Trophoblast cell (in vitro differentiated cells and primary cell): Measurements from ENCODE around the gene CEP170.

ENCODE experiments used
- DNase-seq, 2 donors: peaks; one replicate each; pipeline ENCODE4 v3.0.0-alpha.2; 2016
- H2AFZ ChIP-seq: 2 replicates; pipeline ENCODE4 v1.6.1; 2013; ENCODE audit warnings: low read length, moderate library complexity, mild to moderate bottlenecking; ENCODE audit not compliant: insufficient read depth, poor library complexity
- H2AK5ac ChIP-seq: 2 replicates; pipeline ENCODE4 v1.6.1; 2013; ENCODE audit warnings: mild to moderate bottlenecking, low read length
- H2BK120ac ChIP-seq: 2 replicates; pipeline ENCODE4 v1.6.1; 2013; ENCODE audit warnings: low read length, mild to moderate bottlenecking, moderate library complexity; ENCODE audit not compliant: insufficient read depth, poor library complexity
- H2BK12ac ChIP-seq: 2 replicates; pipeline ENCODE4 v1.6.1; 2013; ENCODE audit warnings: mild to moderate bottlenecking, low read length, moderate library complexity
- H2BK5ac ChIP-seq: 2 replicates; pipeline ENCODE4 v1.6.1; 2013; ENCODE audit warnings: low read length, low read depth, moderate library complexity, mild to moderate bottlenecking; ENCODE audit not compliant: poor library complexity
- H3K14ac ChIP-seq: 2 replicates; pipeline ENCODE4 v1.6.1; 2013; ENCODE audit warnings: mild to moderate bottlenecking, low read length
- H3K18ac ChIP-seq: 2 replicates; pipeline ENCODE4 v1.6.1; 2013; ENCODE audit warnings: mild to moderate bottlenecking, low read length
- H3K23ac ChIP-seq: 2 replicates; pipeline ENCODE4 v1.6.1; 2013; ENCODE audit warnings: low read length
- H3K27ac ChIP-seq: 2 replicates; pipeline ENCODE4 v1.5.1; 2013; ENCODE audit warnings: low read depth, mild to moderate bottlenecking, inconsistent platforms, low read length, moderate library complexity
- H3K27me3 ChIP-seq: 2 replicates; pipeline ENCODE4 v1.6.1; 2013; ENCODE audit warnings: inconsistent platforms, mild to moderate bottlenecking, low read length, moderate library complexity; ENCODE audit not compliant: insufficient read depth
- H3K36me3 ChIP-seq, 2 experiments: 1 replicate in 1 of 2; 2 replicates in 1 of 2; pipeline ENCODE4 v1.6.1; 2013; ENCODE audit warnings: low read length in 2 of 2, mild to moderate bottlenecking in 2 of 2, moderate library complexity in 1 of 2; ENCODE audit not compliant: insufficient read depth in 2 of 2, control insufficient read depth in 1 of 2
- H3K4ac ChIP-seq: 2 replicates; pipeline ENCODE4 v1.6.1; 2013; ENCODE audit warnings: low read depth, mild to moderate bottlenecking, low read length, moderate library complexity
- H3K4me1 ChIP-seq, 2 experiments: 1 replicate in 1 of 2; 2 replicates in 1 of 2; pipeline ENCODE4 v1.6.1; 2013; ENCODE audit warnings: low read length in 2 of 2, mild to moderate bottlenecking in 2 of 2, moderate library complexity in 1 of 2; ENCODE audit not compliant: insufficient read depth in 2 of 2, control insufficient read depth in 1 of 2
- H3K4me2 ChIP-seq: 2 replicates; pipeline ENCODE4 v1.6.1; 2013; ENCODE audit warnings: inconsistent platforms, mild to moderate bottlenecking, low read length, moderate library complexity
- H3K4me3 ChIP-seq: 2 replicates; pipeline ENCODE4 v1.5.1; 2013; ENCODE audit warnings: mild to moderate bottlenecking, low read depth, low read length, inconsistent platforms
- H3K79me1 ChIP-seq: one replicate; pipeline ENCODE4 v1.6.1; 2013; ENCODE audit warnings: low read length
- H3K79me2 ChIP-seq: 2 replicates; pipeline ENCODE4 v1.6.1; 2013; ENCODE audit warnings: low read length, mild to moderate bottlenecking; ENCODE audit not compliant: control insufficient read depth, insufficient read depth, poor library complexity
- H3K9ac ChIP-seq: 2 replicates; pipeline ENCODE4 v1.6.1; 2013; ENCODE audit warnings: mild to moderate bottlenecking, low read length
- H3K9me3 ChIP-seq: 2 replicates; pipeline ENCODE4 v1.6.1; 2013; ENCODE audit warnings: low read depth, mild to moderate bottlenecking, control low read depth, inconsistent platforms, low read length; ENCODE audit not compliant: insufficient read depth
- H4K12ac ChIP-seq: 2 replicates; pipeline ENCODE4 v1.6.1; 2013; ENCODE audit warnings: low read depth, mild to moderate bottlenecking, low read length, moderate library complexity
- H4K8ac ChIP-seq: 2 replicates; pipeline ENCODE4 v1.6.1; 2013; ENCODE audit warnings: low read depth, mild to moderate bottlenecking, low read length, moderate library complexity
- H4K91ac ChIP-seq: one replicate; pipeline ENCODE4 v1.6.1; 2013; ENCODE audit warnings: low read depth, mild to moderate bottlenecking, low read length, moderate library complexity
- WGBS: extraction: QIAGEN DNeasy Blood & Tissue Kit; methylation state at CpG from one replicate; pipeline ENCODE4 v1.1.7; 2013; ENCODE audit warnings: missing lambda C conversion rate; ENCODE audit not compliant: insufficient read length, insufficient coverage; ENCODE audit errors: extremely low coverage; 5-methylcytosine and 5-hydroxymethylcytosine counted together

The CEP170 gene

GRCh38 chr1:243236604-243237252 is 18.4 kb downstream of the CEP170 start:
- Histone ChIP-seq H3K27ac (peak overlapping the region; percentile 4), H3K4me1 (no peaks in the 10 kb centered on the region), H3K4me2 (no peak overlapping the region), H3K27me3 (no peaks in the 10 kb centered on the region), H2BK12ac (no peak overlapping the region), H3K36me3 (peaks cover 3 to 4% of the 10 kb centered on the region in 2 experiments), H2BK5ac (no peak overlapping the region), H4K12ac (no peak overlapping the region), H4K91ac (no peak overlapping the region), H3K18ac (no peak overlapping the region), H3K9me3 (peaks cover 3% of the 10 kb centered on the region), H3K79me1 (no peaks in the 10 kb centered on the region), H3K4ac (no peak overlapping the region), H3K79me2 (peaks cover 3% of the 10 kb centered on the region), H3K14ac (no peak overlapping the region), H2AFZ (no peak overlapping the region), H4K8ac (no peak overlapping the region), H3K9ac (no peak overlapping the region), H3K4me3 (no peak overlapping the region), H2AK5ac (no peak overlapping the region), H3K23ac (no peak overlapping the region), H2BK120ac (no peak overlapping the region)
- no CpG with 5 or more reads among the region's 4 CpGs for WGBS
- DNase-seq: no peak

DNA sequence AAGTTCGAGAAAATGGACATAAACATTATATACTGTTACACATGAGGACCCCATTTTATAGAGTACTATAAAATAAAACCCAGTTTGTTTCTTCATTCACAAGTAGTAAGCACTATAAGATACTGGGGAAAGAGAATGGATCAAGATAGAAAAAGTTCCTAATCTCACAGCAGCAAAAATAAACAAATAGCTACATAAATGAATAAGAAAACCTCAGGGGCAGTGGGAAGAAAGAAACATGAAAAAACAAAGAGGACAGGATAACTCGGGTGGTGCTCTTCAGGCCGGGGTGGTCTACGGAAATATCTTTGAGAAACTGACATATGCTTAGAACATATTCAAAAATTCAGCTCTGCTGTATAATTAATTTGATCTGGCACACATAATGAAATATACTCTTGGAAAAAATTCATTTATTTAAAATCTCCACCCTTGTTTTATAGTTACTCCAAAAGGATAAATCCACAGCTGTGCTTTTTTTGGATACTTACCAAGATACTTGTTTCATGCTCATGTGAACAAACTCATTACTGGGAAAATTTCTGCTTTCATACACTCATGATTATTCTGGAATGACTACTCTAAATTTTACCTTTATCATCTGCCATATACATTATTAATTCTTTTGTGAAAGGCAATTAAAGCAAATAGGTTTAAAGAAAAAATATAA is 20.0 kb downstream of the CEP170 start:
- no peak overlapping the region for H3K9ac ChIP-seq
- H3K4me2 ChIP-seq: no peak overlapping the region
- no peak overlapping the region for H2AFZ ChIP-seq
- no peak overlapping the region for H3K4ac ChIP-seq
- H3K4me1 ChIP-seq: no peaks in the 10 kb centered on the region
- peaks cover 3% of the 10 kb centered on the region for H3K79me2 ChIP-seq
- H3K14ac ChIP-seq: no peak overlapping the region
- no peak overlapping the region for H4K12ac ChIP-seq
- peaks cover 3 to 4% of the 10 kb centered on the region in 2 experiments for H3K36me3 ChIP-seq
- no CpG with 5 or more reads among the region's 4 CpGs for WGBS
- no peak for DNase-seq
- no peak overlapping the region for H3K4me3 ChIP-seq
- H3K23ac ChIP-seq: no peak overlapping the region
- H3K9me3 ChIP-seq: peaks cover 3% of the 10 kb centered on the region
- no peak overlapping the region for H2BK5ac ChIP-seq
- H2BK120ac ChIP-seq: no peak overlapping the region
- H3K18ac ChIP-seq: no peak overlapping the region
- H3K27me3 ChIP-seq: no peaks in the 10 kb centered on the region
- no peak overlapping the region for H2AK5ac ChIP-seq
- H4K91ac ChIP-seq: no peak overlapping the region
- no peak overlapping the region for H4K8ac ChIP-seq
- H2BK12ac ChIP-seq: no peak overlapping the region
- H3K79me1 ChIP-seq: no peaks in the 10 kb centered on the region
- H3K27ac ChIP-seq: no peak overlapping the region

DNA sequence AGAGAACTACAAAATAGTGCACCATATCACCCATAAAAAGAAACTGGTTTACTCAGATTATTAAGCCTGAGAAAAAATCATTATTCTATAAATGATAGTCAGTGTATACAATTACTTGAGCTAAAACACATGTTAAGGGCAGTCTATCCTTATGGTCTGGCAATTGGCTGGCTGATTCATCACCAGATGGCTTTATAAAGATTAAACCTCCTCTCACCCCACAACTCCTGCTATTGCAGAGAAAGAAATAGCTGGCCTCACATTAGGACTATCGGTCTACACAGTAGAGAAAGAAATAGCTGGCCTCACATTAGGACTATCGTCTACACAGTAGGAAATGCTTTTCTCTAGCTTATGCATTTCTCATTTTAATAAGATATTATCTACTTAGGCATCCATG is 21.2 kb downstream of the CEP170 start:
- WGBS: no CpG with 5 or more reads among the region's 2 CpGs
- no peak overlapping the region for H3K4me2 ChIP-seq
- H3K36me3 ChIP-seq: peaks cover 4 to 5% of the 10 kb centered on the region in 2 experiments
- H3K79me1 ChIP-seq: no peaks in the 10 kb centered on the region
- H2BK120ac ChIP-seq: no peak overlapping the region
- H2AK5ac ChIP-seq: no peak overlapping the region
- peaks cover 5% of the 10 kb centered on the region for H3K79me2 ChIP-seq
- H2BK12ac ChIP-seq: no peak overlapping the region
- peaks cover 4% of the 10 kb centered on the region for H3K9me3 ChIP-seq
- no peak overlapping the region for H4K12ac ChIP-seq
- H3K18ac ChIP-seq: no peak overlapping the region
- no peak for DNase-seq
- H3K9ac ChIP-seq: no peak overlapping the region
- H2AFZ ChIP-seq: no peak overlapping the region
- H3K27me3 ChIP-seq: no peaks in the 10 kb centered on the region
- H3K27ac ChIP-seq: no peak overlapping the region
- no peak overlapping the region for H3K14ac ChIP-seq
- H3K4ac ChIP-seq: peak overlapping the region; percentile 62
- no peak overlapping the region for H3K23ac ChIP-seq
- H3K4me3 ChIP-seq: no peak overlapping the region
- H3K4me1 ChIP-seq: peaks cover 0 to 2% of the 10 kb centered on the region in 2 experiments
- no peak overlapping the region for H2BK5ac ChIP-seq
- no peak overlapping the region for H4K91ac ChIP-seq
- no peak overlapping the region for H4K8ac ChIP-seq

- H3K9me3 ChIP-seq: peaks cover 4% of the 10 kb centered on the region
- no peak overlapping the region for H2AK5ac ChIP-seq
- peaks cover 2% of the 10 kb centered on the region for H3K79me2 ChIP-seq
- H4K8ac ChIP-seq: no peak overlapping the region
- H4K91ac ChIP-seq: no peak overlapping the region
- H3K79me1 ChIP-seq: no peaks in the 10 kb centered on the region
- H3K14ac ChIP-seq: no peak overlapping the region
- no peak overlapping the region for H2BK120ac ChIP-seq
- no peak overlapping the region for H3K18ac ChIP-seq
- no peak overlapping the region for H3K9ac ChIP-seq
- no peak overlapping the region for H4K12ac ChIP-seq
- no peak overlapping the region for H3K23ac ChIP-seq
- H3K27me3 ChIP-seq: no peaks in the 10 kb centered on the region
- H3K27ac ChIP-seq: no peak overlapping the region
- no peak overlapping the region for H3K4me3 ChIP-seq
- H3K4me1 ChIP-seq: peaks cover 0 to 2% of the 10 kb centered on the region in 2 experiments
- H3K4me2 ChIP-seq: no peak overlapping the region
- no peak overlapping the region for H2BK5ac ChIP-seq
- H2BK12ac ChIP-seq: no peak overlapping the region
- no peak overlapping the region for H2AFZ ChIP-seq
- H3K4ac ChIP-seq: no peak overlapping the region
- peak in 1 of 2 donors; percentile 37 for DNase-seq
- peaks cover 0 to 2% of the 10 kb centered on the region in 2 experiments for H3K36me3 ChIP-seq
Observed at GRCh38 chr1:243230914-243231313, 24.2 kb downstream of the CEP170 start.
